Thyroid gland (tissue), 4 donors: Measurements from ENCODE around the gene SMC2. TPM values are rescaled to one million over a fixed set of nuclear protein-coding genes. Genes with fewer than 3 reads are reported as not detected.

Experiments
- DNase-seq, 2 donors: peaks; one replicate each; pipeline ENCODE4 v3.0.0-alpha.2; 2019
- H3K27ac ChIP-seq, 3 donors: fragments of 200-600 bp; sonication (generic); 1 replicate in 2 of 3; 2 replicates in 1 of 3; pipeline ENCODE4 v1.5.1; 2016 to 2019; ENCODE audit warnings: mild to moderate bottlenecking in 1 of 3, moderate library complexity in 1 of 3
- H3K27me3 ChIP-seq: fragments of 200-600 bp; sonication (generic); one replicate; pipeline ENCODE4 v1.5.1; 2019
- H3K36me3 ChIP-seq, 2 donors: fragments of 200-600 bp; sonication (generic); one replicate each; pipeline ENCODE4 v1.5.1; 2016 to 2019
- H3K4me1 ChIP-seq, 2 donors: fragments of 200-600 bp; sonication (generic); one replicate each; pipeline ENCODE4 v1.5.1; 2017 to 2019
- H3K4me3 ChIP-seq, 3 donors: fragments of 200-600 bp; sonication (generic); replicated peaks in 1 of 3; 1 replicate in 2 of 3; 2 replicates in 1 of 3; pipeline ENCODE4 v1.5.1; 2016; ENCODE audit warnings: mild to moderate bottlenecking in 1 of 3
- H3K9me3 ChIP-seq: fragments of 200-600 bp; sonication (generic); one replicate; pipeline ENCODE4 v1.5.1; 2017
- CTCF ChIP-seq, 6 experiments: fragments of 200-600 bp in 3 of 6; fragments of 450-650 bp in 3 of 6; sonication (generic) in 3 of 6; IDR thresholded peaks; one replicate each; pipeline ENCODE4 v1.5.1; 2016 to 2019; ENCODE audit warnings: antibody characterized with exemption in 6 of 6, mild to moderate bottlenecking in 2 of 6, inconsistent platforms in 1 of 6, moderate library complexity in 1 of 6
- POLR2A ChIP-seq, 2 donors: fragments of 450-650 bp; IDR thresholded peaks; one replicate each; pipeline ENCODE4 v1.6.1; 2017; ENCODE audit warnings: antibody characterized with exemption in 2 of 2, mild to moderate bottlenecking in 2 of 2, moderate library complexity in 1 of 2
- WGBS, 2 donors: methylation state at CpG; one replicate each; pipeline ENCODE4 v1.1.5; 2017; 5-methylcytosine and 5-hydroxymethylcytosine counted together
- intact Hi-C: fragments of 100-400 bp; cut with DNase I; formaldehyde crosslinking; loops from one replicate; pipeline ENCODE4 v1.15.1; 2023
- total RNA-seq, 4 donors: library from RNA; depleted of rRNA; stranded (reverse); fragments of >200 nt; gene quantifications; one replicate each; pipeline ENCODE4 v1.2.3, GENCODE V29; 2016

Gene SMC2
- total RNA-seq, 4 donors from 2014 or later, result 7.8 to 10.6 (median 9.0) TPM

- no peak for DNase-seq
- Histone ChIP-seq H3K4me1 (peaks cover 5 to 10% of the 10 kb centered on the region in 2 donors), H3K27ac (no peak overlapping the region), H3K4me3 (no peak overlapping the region), H3K9me3 (no peaks in the 10 kb centered on the region), H3K36me3 (no peaks in the 10 kb centered on the region), H3K27me3 (no peaks in the 10 kb centered on the region)
- TF ChIP-seq POLR2A (IDR thresholded peaks at IDR 0.05) (no peak), CTCF (IDR thresholded peaks at IDR 0.05) (no peak)
- intact Hi-C loops, result no loop called here
- 89 to 90% methylated on average over 8 of the region's 8 CpGs for WGBS, 2 donors
These were observed 3.0 kb upstream of the SMC2 start for GRCh38 chr9:104091116-104091515.

GRCh38 chr9:104091708-104092107 lies 2.4 kb upstream of the SMC2 start:
- no peak for DNase-seq
- H3K27me3 ChIP-seq, result no peaks in the 10 kb centered on the region
- peaks cover 5 to 10% of the 10 kb centered on the region in 2 donors for H3K4me1 ChIP-seq
- no peaks in the 10 kb centered on the region for H3K9me3 ChIP-seq
- intact Hi-C loops, result no loop called here
- 70 to 79% methylated on average over 4 of the region's 4 CpGs for WGBS, 2 donors
- H3K4me3 ChIP-seq, result no peak overlapping the region
- H3K36me3 ChIP-seq, result no peaks in the 10 kb centered on the region
- peak in 1 of 6 experiments; percentile 5 for TF ChIP-seq CTCF (IDR thresholded peaks at IDR 0.05)
- no peak for TF ChIP-seq POLR2A (IDR thresholded peaks at IDR 0.05)
- no peak overlapping the region for H3K27ac ChIP-seq

GRCh38 chr9:104092192-104092591 lies 1.9 kb upstream of the SMC2 start:
- WGBS, 2 donors, result 76 to 78% methylated on average over 2 of the region's 2 CpGs
- no peak for DNase-seq
- no peaks in the 10 kb centered on the region for H3K27me3 ChIP-seq
- no peaks in the 10 kb centered on the region for H3K9me3 ChIP-seq
- H3K4me1 ChIP-seq, result peaks cover 5 to 10% of the 10 kb centered on the region in 2 donors
- intact Hi-C loops, result no loop called here
- H3K4me3 ChIP-seq, result no peak overlapping the region
- TF ChIP-seq POLR2A (IDR thresholded peaks at IDR 0.05) (no peak), CTCF (IDR thresholded peaks at IDR 0.05) (no peak)
- H3K36me3 ChIP-seq, result no peaks in the 10 kb centered on the region
- H3K27ac ChIP-seq, result no peak overlapping the region

- 28 to 29% methylated on average over 12 of the region's 12 CpGs for WGBS, 2 donors
- no peak for DNase-seq
- H3K27me3 ChIP-seq, result no peaks in the 10 kb centered on the region
- TF ChIP-seq POLR2A (IDR thresholded peaks at IDR 0.05) (no peak), CTCF (IDR thresholded peaks at IDR 0.05) (no peak)
- H3K4me1 ChIP-seq, result peaks cover 5 to 10% of the 10 kb centered on the region in 2 donors
- peak overlapping the region; percentile 93 to 97 (median 94) for H3K27ac ChIP-seq
- peak overlapping the region; percentile 13 to 56 (median 54) for H3K4me3 ChIP-seq
- intact Hi-C loops, result no loop called here
- no peaks in the 10 kb centered on the region for H3K9me3 ChIP-seq
- H3K36me3 ChIP-seq, result no peaks in the 10 kb centered on the region
These were observed 1.1 kb upstream of the SMC2 start for GRCh38 chr9:104092875-104093600.

GRCh38 chr9:104094534-104095015 lies 466 bp downstream of the SMC2 start:
- TF ChIP-seq POLR2A (IDR thresholded peaks at IDR 0.05) (no peak), CTCF (IDR thresholded peaks at IDR 0.05) (no peak)
- intact Hi-C loops, result no loop called here
- no peak for DNase-seq
- no peaks in the 10 kb centered on the region for H3K27me3 ChIP-seq
- H3K4me3 ChIP-seq, result peak overlapping the region; percentile 13 to 54 (median 16)
- H3K4me1 ChIP-seq, result peaks cover 5 to 10% of the 10 kb centered on the region in 2 donors
- H3K9me3 ChIP-seq, result no peaks in the 10 kb centered on the region
- WGBS, 2 donors, result 0% methylated on average over 17 to 18 of the region's 18 CpGs
- no peaks in the 10 kb centered on the region for H3K36me3 ChIP-seq
- peak overlapping the region in 2 of 3 donors; percentile 93 to 97 for H3K27ac ChIP-seq
